NCI-H2029 (cell line): ENCODE results near the gene PLIN1.

Source experiments
- DNase-seq: peaks from one replicate; lab custom pipeline; 2025; lab: John Stamatoyannopoulos, UW

Gene PLIN1

DNA sequence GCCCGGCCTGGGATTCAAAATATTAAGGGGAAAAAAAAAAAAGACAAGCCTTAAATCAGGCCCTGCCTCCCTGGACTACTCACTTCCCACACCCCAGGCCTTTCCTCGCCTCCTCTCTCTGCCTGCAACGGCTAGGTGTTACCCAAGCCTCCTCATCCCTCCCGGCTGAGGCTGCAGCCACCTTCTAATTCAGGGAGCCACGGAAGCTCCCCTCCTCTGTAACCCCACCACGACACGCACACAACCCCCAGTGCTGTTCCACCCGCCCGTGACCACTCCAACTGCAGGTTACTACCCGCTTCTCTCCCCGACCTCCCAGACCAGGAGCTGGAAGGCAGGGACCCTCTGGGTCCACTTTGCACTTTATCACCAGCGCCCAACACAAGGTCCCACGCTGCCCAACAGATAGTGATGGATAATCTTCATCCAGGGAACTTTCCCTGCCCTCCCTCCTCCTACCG, 24.8 kb downstream of the PLIN1 start:
- no peak for DNase-seq

GRCh38 chr15:89653578-89653977, 25.6 kb downstream of the PLIN1 start:
- no peak for DNase-seq

DNA sequence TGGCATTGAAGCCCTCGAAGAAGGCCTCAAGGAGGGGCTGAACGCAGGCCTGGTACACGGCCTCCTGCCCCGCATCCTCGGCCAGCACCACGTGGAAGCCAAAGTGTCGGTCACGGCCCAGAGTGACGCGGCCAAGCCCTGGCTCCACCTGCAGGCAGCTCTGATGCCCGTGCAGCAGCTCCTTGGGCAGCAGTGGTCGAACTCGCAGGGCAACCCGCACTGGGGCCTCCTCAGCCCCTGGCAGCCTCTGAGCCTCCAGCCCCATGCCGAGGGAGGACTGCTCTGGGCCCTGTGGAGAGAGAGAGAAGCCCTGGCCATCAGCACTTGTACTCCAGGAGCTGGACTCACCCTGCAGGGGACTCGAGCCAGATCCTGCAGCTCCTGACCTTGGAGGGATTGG, 26.5 kb downstream of the PLIN1 start:
- no peak for DNase-seq

- no peak for DNase-seq
Measured at GRCh38 chr15:89652131-89652530, 27.0 kb downstream of the PLIN1 start.

GRCh38 chr15:89649716-89650115, 29.5 kb downstream of the PLIN1 start:
- DNase-seq: no peak

GRCh38 chr15:89649013-89649625, 30.0 kb downstream of the PLIN1 start:
- DNase-seq: no peak

- no peak for DNase-seq
Measured at GRCh38 chr15:89648106-89649012, 30.8 kb downstream of the PLIN1 start.

GRCh38 chr15:89647191-89647851, 31.8 kb downstream of the PLIN1 start:
- peak; percentile 10 for DNase-seq

DNA sequence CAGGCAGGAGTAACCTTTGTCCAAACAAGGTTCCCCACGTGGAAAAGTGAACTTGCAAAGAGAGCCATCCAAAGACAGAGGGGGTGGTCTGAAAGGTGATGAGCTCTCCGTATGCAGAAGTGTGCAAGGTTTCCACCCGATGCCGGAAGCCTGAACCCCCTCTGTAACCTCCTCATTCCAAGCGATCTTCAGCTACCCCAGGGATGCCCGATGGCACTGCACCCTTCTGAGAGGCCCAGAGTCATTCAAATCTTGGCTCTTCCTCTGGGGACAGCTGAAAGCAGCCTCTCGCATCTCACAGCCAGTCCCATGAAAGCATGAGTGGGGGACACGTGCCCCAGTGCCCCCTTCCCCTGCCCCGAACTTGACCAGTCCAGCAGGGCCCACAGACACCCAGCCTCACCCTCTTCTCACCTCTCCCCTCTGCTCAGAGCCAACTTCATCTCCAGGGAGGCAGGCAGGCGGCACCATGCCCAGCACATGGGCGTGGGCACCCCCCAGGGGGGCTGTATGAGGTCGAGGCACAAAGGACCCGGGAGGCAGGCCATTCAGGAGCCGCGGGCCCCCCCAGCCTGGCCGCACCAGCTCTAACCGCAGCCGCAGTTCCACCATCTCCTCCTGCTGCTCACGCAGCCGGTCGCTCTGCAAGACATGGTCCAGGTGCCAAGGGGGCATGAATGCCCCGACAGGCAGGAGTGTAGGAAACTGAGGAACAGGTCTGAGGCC, 32.6 kb downstream of the PLIN1 start:
- no peak for DNase-seq

GRCh38 chr15:89645680-89646079, 33.5 kb downstream of the PLIN1 start:
- DNase-seq: no peak

DNA sequence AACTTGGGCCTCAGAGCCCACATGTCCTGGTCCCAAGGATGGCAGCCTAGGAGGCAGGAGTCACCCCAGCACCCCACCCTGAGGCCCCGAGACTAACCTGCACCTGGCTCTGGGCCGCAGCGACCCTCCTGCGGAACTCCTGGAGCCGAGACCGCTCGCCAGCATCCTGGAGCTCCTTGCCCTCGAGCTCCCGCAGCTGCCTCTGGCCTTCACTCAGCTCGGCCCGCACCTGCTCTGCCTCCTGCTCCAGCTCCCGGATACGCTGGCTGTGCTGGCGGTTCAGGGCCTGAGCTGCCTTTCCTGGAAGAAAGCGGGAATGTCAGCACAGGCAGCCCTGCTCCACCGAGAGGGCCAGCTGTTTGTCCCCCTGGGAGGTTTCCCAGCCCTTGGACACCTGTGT, 37.1 kb downstream of the PLIN1 start:
- DNase-seq: no peak

DNA sequence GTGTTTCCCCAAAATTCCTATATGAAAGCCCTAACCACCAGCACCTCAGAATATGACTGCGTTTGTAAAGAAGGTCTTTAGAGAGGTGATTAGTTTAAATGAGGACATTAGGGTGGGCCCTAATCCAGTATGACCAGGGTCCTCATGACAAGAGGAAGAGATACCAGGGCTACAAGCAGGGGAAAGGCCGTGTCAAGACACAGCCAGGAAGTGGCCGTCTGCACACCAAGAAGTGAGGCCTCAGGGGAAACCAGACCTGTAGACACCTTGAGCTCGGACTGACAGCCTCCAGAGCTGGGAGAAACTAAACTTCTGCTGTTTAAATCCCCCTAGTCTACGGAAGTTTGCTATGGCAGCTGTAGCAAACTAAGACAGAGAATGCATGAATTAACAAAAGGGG, 38.1 kb downstream of the PLIN1 start:
- DNase-seq: no peak

GRCh38 chr15:89640245-89640644, 38.9 kb downstream of the PLIN1 start:
- DNase-seq: no peak

- no peak for DNase-seq
Measured at GRCh38 chr15:89633585-89633984, 45.6 kb downstream of the PLIN1 start.

DNA sequence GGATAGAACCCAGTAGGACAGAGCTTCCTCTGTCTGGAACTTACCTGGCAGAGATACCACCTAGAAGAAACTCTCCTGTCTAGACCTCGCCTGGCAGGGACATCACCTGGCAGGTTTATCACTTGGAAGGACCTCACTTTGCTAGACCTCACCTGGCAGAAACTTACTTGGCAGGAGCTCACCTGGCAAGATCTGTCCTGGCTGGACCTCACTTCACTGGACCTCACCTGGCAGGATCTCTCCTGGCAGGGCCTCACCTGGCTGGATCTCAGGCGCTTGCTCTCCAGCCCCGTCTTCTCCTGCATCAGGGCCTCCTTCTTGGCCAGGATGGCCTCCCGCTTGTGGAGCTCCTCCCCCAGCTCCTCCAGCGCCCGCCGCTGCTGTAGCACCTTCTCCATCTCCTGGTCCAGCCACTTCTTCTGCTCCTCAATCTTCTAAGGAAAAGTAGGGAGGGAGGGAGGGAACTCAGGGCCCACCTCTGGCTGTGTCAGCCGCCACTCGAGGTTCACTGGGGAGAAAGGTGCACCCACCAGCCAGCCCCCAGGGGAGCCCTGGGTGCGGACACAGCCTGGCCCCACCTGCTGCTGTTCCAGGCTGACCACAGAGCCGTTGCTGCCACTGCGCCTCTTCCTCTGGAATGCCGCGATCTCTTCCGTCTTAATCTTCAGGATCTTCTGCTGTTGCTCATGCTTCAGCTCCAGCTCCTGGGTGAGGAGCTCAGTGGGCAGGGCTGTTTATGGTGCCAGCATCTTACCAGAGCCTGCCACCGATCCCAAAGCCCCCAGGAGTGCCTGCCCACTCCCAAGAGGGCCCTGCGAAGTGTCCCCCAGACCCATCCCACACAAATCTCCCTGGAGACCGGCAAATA, 46.4 kb downstream of the PLIN1 start:
- DNase-seq: no peak

- no peak for DNase-seq
Measured at GRCh38 chr15:89631902-89632264, 47.3 kb downstream of the PLIN1 start.

- DNase-seq: no peak
Measured at GRCh38 chr15:89630974-89631901, 47.9 kb downstream of the PLIN1 start.

DNA sequence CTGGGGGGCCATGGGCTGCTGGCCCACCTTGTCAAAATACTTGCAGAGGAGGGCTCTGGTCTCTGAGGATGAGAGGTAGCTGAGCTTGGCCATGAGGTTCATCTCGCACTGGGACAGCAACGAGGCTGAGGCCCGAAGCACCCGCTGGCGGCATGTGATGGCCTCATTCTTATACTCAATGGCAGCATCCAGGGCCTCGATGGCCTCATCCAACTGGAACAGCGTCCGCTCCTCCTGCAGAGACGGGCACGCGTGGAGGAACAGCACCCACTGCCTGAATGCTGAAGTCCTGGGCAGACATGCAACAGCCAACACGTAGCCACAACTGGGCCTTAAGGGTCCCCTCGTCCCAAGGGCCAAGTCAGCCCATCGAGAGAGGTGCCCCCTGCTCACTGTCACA, 48.9 kb downstream of the PLIN1 start:
- DNase-seq: no peak

DNA sequence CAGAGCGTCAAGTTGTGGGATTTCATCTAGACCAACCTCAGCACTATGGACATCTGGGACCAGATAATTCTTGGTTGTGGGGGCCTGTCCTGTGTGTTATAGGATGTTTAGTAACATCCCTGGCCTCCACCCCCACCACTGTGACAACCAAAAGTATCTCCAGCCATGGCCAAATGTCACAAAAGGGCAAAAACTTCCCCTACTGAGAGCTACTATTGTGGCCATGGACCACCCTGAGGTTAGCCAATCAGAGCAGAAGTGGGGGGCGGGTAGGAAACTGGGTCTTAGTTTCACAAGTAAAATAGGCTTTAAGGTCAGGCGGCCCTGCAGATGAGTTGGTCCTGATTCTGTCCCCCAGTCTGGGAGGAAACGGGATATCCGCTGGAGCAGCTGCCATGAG, 49.3 kb downstream of the PLIN1 start:
- no peak for DNase-seq
